ENCODE measurements around the gene ZNF578. TPM values are rescaled to one million over a fixed set of nuclear protein-coding genes. Genes with fewer than 3 reads are reported as not detected.
"Not testable (repeated sequence)": the region's sequence is repeated elsewhere in the genome, so short reads cannot be mapped to it uniquely, and the experiment has no call there.

ZNF578 gene
- polyA plus RNA-seq, 4 donors = 4.1 to 7.6 (median 5.5) TPM

DNA sequence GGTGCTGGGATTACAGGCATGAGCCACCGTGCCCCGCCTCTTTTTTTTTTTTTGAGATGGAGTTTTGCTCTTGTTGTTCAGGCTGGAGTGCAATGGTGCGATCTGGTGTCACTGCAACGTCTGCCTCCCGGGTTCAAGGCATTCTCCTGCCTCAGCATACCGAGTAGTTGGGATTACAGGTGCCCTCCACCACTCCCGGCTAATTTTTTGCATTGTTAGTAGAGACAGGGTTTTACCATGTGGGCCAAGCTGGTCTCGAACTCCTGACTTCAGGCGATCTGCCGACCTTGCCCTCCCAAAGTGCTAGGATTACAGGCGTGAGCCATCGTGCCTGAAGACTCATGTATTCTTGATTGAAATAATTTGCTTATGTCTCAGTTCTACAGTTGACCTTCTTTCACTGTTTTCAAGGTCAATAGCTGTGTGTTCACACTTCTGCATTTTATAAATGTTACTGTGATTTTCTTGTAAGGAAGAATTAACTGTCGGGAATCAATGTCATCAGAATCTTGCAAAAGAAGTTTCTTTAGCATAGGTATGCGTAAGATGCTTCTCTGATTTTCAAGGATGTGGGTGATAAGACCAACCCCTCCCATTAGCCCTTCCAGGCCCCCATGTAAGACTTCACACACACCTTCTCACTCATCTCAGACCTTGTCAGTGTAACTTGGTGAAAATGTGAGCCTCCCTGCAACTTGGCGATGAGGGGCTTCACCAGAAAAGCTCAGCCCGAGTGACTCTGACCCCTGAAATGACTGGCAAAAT, 104.1 kb downstream of the ZNF578 start:
- no peak for DNase-seq (ENCODE audit: low read depth in 4 of 4, low spot score in 3 of 4)

DNA sequence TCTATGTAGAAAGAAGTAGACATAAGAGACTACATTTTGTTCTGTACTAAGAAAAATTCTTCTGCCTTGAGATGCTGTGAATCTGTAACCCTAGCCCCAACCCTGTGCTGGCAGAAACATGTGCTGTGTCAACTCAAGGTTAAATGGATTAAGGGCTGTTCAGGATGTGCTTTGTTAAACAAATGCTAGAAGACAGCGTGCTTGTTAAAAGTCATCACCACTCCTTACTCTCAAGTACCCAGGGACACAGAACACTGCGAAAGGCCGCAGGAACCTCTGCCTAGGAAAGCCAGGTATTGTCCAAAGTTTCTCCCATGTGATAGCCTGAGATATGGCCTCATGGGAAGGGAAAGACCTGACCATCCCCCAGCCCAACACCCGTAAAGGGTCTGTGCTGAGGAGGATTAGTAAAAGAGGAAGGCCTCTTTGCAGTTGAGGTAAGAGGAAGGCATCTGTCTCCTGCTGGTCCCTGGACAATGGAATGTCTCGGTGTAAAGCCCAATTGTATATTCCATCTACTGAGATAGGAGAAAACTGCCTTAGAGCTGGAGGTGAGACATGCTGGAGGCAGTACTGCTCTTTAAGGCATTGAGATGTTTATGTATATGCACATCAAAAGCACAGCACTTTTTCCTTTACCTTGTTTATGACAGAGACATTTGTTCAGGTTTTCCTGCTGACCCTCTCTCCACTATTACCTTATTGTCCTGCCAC, 105.5 kb downstream of the ZNF578 start:
- not testable (repeated sequence) for DNase-seq (ENCODE audit: low read depth in 4 of 4, low spot score in 3 of 4)

DNA sequence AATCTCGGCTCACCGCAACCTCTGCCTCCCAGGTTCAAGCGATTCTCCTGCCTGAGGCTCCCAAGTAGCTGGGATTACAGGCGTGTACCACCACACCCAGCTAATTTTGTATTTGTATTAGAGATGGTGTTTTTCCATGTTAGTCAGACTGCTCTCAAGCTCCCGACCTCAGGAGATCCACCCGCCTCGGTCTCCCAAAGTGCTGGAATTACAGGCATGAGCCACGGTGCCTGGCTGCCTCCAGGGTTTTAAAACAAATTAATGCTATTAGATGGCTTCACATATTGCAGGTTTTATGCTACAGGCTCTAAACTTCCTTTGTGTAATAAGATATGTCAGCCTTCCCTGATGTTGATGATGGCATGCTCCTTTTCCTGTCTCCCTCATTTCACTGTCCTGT, 108.3 kb downstream of the ZNF578 start:
- DNase-seq (ENCODE audit: low read depth in 4 of 4, low spot score in 3 of 4) = not testable (repeated sequence)

Other genes with a start within 250 kb of the ZNF578 start
- 10 to 100 TPM; 14.9 to 24.0 (median 22.1) TPM for gene ZNF766, start 184.0 kb upstream of the ZNF578 start, polyA plus RNA-seq (ENCODE audit: insufficient read length in 4 of 4)
- gene ZNF480, start 156.4 kb upstream of the ZNF578 start, polyA plus RNA-seq (ENCODE audit: insufficient read length in 4 of 4) = 10 to 100 TPM; 13.0 to 23.2 (median 14.9) TPM
- 10 to 100 TPM in 3 of 4 donors, 1 to 10 TPM in 1; 7.9 to 16.3 (median 12.2) TPM for gene ZNF610, start 117.3 kb upstream of the ZNF578 start, polyA plus RNA-seq (ENCODE audit: insufficient read length in 4 of 4)
- 10 to 100 TPM; 20.4 to 30.4 (median 25.6) TPM for gene ZNF880, start 83.6 kb upstream of the ZNF578 start, polyA plus RNA-seq (ENCODE audit: insufficient read length in 4 of 4)
- 10 to 100 TPM; 23.3 to 52.0 (median 38.0) TPM for gene ZNF528, start 55.7 kb upstream of the ZNF578 start, polyA plus RNA-seq (ENCODE audit: insufficient read length in 4 of 4)
- gene ZNF534, start 24.4 kb upstream of the ZNF578 start, polyA plus RNA-seq (ENCODE audit: insufficient read length in 4 of 4) = under 1 TPM; 0.44 to 0.66 (median 0.56) TPM
- 10 to 100 TPM in 3 of 4 donors, 1 to 10 TPM in 1; 8.8 to 17.9 (median 12.5) TPM for gene ZNF808, start 74.1 kb downstream of the ZNF578 start, polyA plus RNA-seq (ENCODE audit: insufficient read length in 4 of 4)
- gene ZNF701, start 116.7 kb downstream of the ZNF578 start, polyA plus RNA-seq (ENCODE audit: insufficient read length in 4 of 4) = 10 to 100 TPM; 11.4 to 17.9 (median 15.4) TPM
- 100 to 1,000 TPM in 2 of 4 donors, 10 to 100 TPM in 2; 80.0 to 147 (median 98.7) TPM for gene ZNF83, start 184.8 kb downstream of the ZNF578 start, polyA plus RNA-seq (ENCODE audit: insufficient read length in 4 of 4)